Activated CD8-positive, alpha-beta memory T cell treated with anti-CD3 and anti-CD28 coated beads for 36 hours (primary cell): ENCODE data around the gene MAFG. TPM values are rescaled to one million over a fixed set of nuclear protein-coding genes. Genes with fewer than 3 reads are reported as not detected.

Experiments used
- CTCF ChIA-PET: fragments of 350-600 bp; sonication (Branson Sonifier 250); formaldehyde crosslinking; loops from one replicate; lab custom pipeline; 2021; ENCODE audit warnings: antibody characterized with exemption; lab: Charles Lee
- POLR2A ChIA-PET: fragments of 350-600 bp; sonication (Branson Sonifier 250); formaldehyde crosslinking; loops from one replicate; lab custom pipeline; 2021; ENCODE audit warnings: antibody characterized with exemption; lab: Charles Lee
- total RNA-seq, 2 experiments: library from RNA; stranded (reverse); gene quantifications; one replicate each; pipeline ENCODE4 v1.2.3, GENCODE V29; 2021

The MAFG gene
- total RNA-seq: 10 to 100 TPM; 28.2 to 29.7 TPM

DNA sequence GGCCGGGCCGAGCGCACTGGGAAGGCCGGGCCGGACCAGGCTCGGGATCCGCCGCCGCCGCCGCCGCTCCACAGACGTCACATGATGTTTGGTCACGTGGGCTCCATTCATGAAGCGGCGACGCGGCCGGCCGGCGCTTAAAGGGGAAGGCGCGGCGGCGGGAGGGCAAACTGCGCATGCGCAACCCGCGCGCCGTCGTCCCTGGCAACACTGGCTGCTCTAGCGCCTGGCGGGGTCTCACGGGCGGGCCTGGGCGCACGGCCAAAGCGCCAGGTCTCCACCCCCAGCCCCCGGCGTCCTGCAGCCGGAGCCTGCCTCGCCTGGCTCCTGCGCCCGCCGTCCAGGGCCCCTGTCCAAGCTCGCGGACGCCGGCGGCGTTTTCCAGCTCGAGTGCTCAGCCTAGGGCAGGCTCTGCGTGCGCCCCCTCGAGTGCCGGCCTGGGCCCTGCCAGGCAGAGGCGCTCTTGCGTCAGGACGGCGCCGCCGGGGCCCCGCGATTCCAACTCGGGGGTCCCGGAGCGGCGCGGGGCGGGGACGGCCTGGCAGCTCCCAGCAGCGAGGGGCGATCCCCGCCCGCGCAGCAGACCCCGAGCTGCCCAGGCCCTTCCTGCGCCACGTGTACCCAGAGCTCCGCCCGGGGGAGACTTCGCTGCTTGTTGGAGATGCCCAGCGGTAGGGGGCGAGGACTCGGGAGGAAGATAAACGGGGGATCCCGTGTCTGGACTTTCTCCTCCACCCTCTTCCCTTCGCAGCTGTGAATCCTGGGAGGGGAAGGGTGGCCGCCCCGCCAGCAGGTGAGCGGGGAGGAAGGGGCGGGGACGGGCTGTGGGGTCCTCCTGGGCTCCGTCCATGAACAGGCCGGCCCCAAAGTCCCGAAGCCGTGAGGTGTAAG lies at the start of gene MAFG:
TSS of gene MAFG (minus strand) at position 83 of the 891 bp plus-strand sequence. CDS start 4,550 bp downstream, outside the sequence.
- CTCF ChIA-PET: interaction anchor here (0.6 to 2.2 kb wide), 7 partner anchors 10 to 474 kb away, joined by 3 to 9 read pairs (median 3); partner anchors contain the start of genes ALYREF, ANAPC11 and DCXR

DNA sequence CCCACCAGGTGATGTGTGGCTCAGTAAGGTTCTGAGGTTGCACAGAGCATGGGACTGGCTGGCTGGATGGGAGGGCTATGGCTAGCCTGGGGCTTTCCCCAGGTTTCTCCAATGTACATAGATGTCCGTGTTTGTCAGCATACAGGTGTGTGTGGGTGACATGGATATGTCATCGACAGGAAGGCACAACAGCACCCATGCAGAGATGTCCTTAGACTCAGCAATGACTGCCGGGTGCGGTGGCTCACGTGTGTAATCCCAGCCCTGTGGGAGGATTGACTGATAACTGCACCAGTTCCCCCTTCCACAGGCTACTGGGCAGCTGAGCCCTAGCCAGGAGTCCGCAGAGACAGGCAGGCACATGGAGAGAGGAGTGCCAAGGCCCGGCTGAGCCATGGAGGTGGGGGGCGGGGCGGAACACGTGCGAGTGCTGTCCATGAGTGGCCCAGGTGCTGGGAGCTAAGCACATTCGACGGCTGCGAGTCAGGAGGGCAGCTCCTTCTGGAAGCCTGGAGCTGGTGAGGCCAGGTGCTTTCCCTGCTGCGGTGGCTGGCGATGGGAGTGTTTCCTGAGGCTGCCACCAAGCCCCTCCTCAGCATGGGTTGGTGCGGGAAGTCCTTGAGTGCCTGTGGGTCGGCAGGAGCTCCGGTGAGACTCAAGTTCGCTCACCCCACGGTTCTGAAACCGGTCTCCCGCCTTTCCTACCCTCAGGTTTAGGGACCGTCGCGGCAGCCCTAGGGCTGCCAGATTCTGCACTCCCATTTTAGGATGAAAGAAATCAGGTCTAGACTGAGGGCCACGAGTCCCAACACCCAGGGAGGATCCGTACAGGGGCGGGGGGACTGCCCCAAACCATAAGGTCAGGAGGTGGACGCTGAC lies 49.0 kb upstream of the MAFG start:
- POLR2A ChIA-PET: interaction anchor here (0.9 to 1.8 kb wide), 4 partner anchors 9 to 54 kb away, joined by 3 to 11 read pairs (median 4); no protein-coding TSS in a partner anchor

More for the DNA sequence above, at the start of gene MAFG:
- POLR2A ChIA-PET: interaction anchor here (0.6 to 1.3 kb wide), 3 partner anchors 9 to 44 kb away, joined by 4 to 11 read pairs (median 5); partner anchors contain the start of gene PYCR1

DNA sequence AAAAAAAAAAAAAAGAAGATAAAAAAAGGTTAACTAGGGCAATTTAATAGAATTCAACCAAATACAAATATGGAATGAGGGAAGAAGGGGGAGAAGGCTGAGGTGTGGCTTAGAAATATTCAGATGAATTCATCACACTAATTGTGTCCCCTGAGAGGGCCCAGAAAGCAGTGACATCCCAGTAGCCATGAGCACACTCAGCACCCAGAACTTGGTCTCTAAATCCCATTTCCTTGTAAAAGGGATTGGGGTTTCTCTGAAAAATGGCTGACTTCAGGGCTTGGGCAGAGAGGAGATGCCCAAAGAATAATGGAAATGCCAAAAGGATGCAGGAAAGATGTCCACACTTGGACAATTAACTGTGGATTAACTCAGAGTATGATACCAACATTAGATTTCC lies 45.9 kb upstream of the MAFG start:
- POLR2A ChIA-PET: no interaction called here
- CTCF ChIA-PET: no interaction called here

More for the DNA sequence above, 49.0 kb upstream of the MAFG start:
- CTCF ChIA-PET: interaction anchor here (1.1 to 3.3 kb wide), 2 partner anchors 17 to 45 kb away, joined by 5 to 16 read pairs; partner anchors contain the start of gene NOTUM

DNA sequence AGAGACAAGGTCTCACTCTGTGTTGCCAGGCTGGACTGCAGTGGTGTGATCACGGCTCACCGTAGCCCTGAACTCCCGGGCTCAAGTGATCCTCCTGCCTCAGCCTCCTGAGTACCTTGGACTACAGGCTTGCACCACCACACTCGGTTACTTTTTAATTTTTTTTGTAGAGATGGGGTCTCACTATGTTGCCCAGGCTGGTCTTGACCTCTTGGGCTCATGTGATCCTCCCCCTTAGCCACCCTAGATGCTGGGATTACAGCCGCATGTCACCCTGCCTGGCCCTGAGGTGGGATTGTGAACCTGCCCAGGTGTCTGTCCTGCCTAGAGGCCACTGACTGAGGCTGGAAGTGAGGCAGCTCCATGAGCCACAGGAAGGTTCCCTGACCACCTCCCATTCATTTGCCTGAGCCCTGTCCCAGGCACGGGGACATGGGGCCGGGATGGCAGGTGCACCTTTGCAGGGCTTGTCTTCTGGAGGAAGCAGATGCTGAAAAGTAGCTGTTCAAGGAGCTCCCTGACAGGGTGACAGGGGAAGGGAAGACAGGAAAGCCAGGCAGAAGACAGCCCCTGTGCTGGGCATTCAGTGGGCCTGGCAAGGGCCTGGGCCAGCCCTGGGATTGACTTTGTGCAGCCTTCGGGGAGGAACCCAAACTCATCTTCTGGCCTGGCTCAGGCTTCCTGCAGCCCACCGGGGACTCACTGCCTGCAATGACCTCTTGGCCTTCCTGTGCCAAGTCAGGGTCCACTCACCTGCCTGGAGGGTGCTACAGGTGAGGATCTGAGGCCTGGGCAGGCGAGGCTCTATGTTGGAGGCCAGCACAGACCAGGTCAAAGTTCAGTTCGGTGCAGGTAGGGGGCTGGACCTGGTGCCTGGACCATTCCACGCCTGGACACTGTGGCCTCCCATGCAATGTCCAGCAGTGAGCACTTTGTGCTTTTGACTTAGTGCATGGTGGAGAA lies 41.6 kb upstream of the MAFG start:
- ChIA-PET CTCF (interaction anchor here (0.7 to 2.3 kb wide), 2 partner anchors 9 to 232 kb away, joined by 3 to 8 read pairs; partner anchors contain the start of gene NOTUM), POLR2A (interaction anchor here (0.7 kb wide), 1 partner anchor 130 kb away, joined by 5 read pairs; no protein-coding TSS in a partner anchor)

DNA sequence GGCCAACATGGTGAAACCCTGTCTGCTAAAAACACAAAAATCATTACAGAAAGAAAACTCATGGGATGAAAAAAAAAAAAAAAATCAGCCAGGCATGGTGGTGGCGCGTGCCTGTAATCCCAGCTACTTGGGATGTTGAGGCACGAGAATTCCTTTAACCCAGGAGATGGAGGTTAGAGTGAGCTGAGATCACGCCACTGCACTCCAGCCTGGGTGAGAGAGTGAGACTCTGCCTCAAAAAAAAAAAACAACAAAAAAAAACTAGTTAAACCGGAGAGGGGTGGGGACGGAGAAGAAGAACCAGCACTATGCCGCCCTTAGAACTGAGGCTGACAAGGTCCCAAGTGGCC lies 40.8 kb upstream of the MAFG start:
- CTCF ChIA-PET: interaction anchor here (0.6 to 2.3 kb wide), 4 partner anchors 8 to 318 kb away, joined by 3 to 8 read pairs (median 5); partner anchors contain the start of genes CENPX and NOTUM
- POLR2A ChIA-PET: interaction anchor here (0.7 to 1.5 kb wide), 3 partner anchors 8 to 131 kb away, joined by 3 to 11 read pairs (median 5); partner anchors contain the start of gene ASPSCR1

DNA sequence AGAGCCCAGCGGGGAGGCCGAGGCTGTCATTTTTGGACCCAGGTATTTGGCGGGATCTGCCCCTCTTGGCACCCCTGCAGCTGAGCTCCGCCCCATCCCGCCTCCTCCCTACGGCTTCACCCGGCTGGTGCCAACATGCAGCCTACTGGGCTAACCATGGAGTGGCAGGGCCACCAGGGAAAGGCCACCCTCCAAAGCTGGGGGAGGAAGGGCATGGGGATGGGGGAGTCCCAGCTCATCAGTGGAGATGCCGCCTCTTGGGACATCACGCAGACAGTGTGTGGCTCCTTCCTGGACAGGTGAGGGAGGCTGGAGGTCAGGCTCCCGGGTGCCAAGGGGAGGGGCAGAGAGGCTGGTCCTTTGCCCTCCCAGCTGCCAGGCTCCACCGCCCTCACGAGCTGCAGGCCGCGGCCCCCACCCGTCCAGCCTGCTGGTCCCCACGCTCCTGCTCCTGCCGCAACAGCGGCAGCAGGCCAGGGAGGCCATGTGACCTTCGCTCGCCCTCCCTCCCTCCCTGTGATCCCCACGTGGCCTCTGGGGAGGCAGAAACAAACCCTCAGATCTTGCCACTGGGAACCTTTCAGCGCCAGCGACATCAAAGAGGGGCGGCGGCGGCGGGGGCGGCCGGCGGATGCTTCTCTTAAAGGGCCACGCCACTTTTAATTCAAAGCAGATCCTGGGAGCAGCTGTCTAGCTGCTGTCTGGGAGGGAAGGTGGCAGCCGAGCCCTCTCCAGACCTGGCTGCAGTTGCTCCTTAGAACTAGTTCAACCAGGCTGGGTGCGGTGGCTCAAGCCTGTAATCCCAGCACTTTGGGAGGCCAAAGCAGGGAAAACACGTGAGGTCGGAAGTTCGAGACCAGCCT lies 40.2 kb upstream of the MAFG start:
- CTCF ChIA-PET: interaction anchor here (0.6 to 2.3 kb wide), 4 partner anchors 8 to 317 kb away, joined by 4 to 8 read pairs (median 7); partner anchors contain the start of genes CENPX and NOTUM
- POLR2A ChIA-PET: interaction anchor here (0.7 to 1.5 kb wide), 4 partner anchors 9 to 132 kb away, joined by 3 to 11 read pairs (median 4); partner anchors contain the start of genes ASPSCR1 and CENPX

DNA sequence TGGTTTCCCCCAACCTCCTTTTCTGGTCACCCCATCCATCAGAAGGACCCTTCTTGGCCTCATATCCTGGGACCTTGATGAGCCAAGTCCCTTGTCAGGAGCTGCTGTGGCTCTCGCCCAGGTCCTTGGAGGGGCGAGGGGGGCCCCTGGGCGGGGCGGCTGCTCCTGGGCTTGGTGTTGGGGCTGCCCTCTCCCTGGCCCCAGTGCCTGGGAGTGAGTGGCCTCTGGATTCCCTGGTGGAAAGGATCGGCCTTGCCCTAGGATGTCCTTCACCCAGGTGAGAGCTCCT lies 39.7 kb upstream of the MAFG start:
- ChIA-PET POLR2A (interaction anchor here (1.1 to 1.5 kb wide), 2 partner anchors 10 to 55 kb away, joined by 3 to 11 read pairs; partner anchors contain the start of genes ASPSCR1 and CENPX), CTCF (interaction anchor here (1.1 to 2.3 kb wide), 3 partner anchors 7 to 55 kb away, joined by 6 to 8 read pairs (median 8); partner anchors contain the start of genes CENPX and NOTUM)

DNA sequence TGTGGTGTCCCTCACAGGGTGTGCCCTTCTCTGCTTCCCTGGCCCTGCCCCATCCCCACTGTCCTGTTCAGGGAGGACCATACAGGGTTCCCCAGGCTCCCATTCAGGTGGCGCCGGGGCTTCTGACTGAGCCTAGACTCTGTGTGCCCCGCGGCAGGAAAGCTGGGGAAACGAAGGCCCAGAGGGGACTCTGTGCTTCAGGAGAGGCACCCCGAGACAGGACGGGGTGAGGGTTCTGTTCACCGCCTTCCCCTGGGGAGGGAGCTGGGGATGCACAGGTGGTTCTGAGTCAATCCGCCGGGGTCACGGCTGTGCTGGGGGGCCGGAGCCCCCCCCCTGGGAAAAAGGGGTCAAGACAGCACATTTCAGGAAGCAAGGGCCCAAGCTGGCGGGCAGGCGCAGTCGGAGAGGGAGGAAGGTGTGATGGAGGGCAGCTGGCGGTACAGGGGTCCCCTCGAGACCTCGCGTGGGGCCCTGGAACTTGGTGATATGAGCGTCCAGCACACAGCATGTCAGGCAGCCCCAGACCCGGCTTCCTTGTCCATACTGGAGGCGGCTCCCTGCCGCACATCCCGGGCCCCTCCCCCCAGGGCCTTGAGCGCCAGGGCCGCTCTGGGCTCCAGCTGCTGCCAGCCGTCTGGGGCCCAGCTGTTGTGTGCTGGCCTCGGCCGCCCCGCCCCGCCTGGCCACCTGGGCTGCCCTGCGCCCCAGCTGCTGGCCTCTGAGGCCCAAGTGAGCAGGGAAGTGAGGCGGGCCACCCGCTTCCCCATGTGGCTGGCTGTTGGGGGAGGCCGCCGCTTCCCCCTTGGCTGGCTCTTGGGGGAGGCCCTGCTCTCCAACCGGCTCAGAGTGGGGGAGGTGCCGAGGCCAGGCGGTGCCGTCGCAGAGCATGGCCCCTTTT lies 39.1 kb upstream of the MAFG start:
- ChIA-PET CTCF (interaction anchor here (1.0 to 2.3 kb wide), 3 partner anchors 7 to 55 kb away, joined by 3 to 8 read pairs (median 8); partner anchors contain the start of gene NOTUM), POLR2A (interaction anchor here (1.1 to 1.5 kb wide), 2 partner anchors 10 to 56 kb away, joined by 3 to 11 read pairs; partner anchors contain the start of genes ASPSCR1 and CENPX)

DNA sequence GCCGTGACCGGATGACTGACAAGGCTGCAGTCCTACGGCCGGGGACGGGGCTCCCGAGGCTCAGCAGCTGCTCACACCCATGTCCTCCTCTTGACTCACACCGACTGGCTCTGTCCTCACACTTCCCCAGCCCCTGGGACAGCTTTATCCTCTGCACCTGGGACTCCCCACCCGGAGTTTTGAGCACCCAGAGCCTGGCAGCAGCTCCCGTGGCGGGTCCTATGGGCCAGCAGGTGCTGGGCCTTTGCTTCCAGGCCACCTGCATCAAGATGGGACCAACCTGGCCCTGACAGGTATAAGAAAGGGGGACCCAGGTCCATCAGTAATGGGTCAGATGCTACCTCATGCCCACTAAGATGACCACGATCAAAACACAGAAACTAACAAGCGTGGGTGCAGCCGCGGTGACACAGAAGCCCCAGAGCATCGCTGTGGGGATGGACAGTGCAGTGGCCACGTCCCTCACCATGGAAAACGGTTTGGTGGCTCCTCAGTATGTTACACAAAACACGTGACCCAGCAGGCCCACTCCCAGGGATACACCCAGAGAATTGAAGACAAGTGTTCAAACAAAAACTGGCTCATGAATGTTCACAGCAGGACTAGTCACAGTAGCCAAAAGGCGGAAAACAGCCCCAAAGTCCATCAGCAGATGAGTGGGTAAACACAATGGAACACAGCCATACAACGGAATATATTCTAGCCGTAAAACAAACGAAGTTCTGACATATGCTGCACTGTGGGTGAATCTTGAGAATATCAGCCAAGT lies 36.7 kb upstream of the MAFG start:
- CTCF ChIA-PET: interaction anchor here (0.7 kb wide), 1 partner anchor 74 kb away, joined by 5 read pairs; the partner anchor contains the start of gene DCXR

DNA sequence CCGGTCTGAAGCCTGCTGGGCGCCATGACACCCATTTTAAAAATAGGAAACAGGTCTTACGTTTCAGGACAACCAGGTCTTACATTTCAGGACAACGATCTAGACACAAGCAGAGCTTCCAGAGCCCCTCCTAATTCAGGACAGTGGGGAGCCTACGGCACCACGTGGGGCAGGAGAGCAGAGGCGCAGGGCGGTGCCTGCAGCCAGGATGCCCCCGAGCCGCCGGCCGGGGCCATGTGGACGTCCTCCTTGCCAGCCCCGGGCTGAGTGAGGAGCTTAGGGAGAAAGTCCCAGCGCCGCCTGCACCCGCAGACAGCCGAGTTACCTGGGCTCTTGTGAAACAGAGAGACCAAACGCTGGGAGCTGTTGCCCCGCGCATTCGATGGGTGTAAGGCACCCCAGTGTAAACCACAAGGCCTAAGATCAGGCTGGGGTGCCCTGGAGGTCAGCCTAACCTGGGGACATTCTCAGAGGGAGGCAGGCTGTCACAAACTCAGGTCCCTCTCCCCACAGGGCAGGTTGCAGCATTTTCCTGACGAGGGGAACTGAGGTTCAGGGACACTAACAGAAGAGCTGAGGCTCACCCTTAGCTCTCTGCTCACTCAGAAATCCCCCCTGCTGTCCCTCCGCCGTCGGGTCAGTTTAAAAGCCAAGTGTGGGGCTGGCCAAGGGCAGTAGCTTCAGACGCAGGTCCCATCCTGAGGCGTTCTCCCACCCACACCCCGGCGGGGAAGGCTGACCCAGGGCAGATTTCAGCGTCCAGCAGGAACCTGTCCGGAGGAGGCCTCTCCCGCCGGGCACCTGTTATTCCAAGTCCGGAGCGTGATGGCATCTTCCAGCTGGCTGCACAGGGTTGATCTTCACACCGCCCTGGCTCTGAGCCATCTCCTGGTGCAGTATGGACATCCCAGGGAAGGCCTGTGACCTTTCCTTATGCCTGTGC lies 35.2 kb upstream of the MAFG start:
- POLR2A ChIA-PET: no interaction called here
- CTCF ChIA-PET: interaction anchor here (1.2 to 1.7 kb wide), 2 partner anchors 58 to 68 kb away, joined by 5 to 11 read pairs; no protein-coding TSS in a partner anchor

More for the DNA sequence above, 36.7 kb upstream of the MAFG start:
- POLR2A ChIA-PET: no interaction called here

DNA sequence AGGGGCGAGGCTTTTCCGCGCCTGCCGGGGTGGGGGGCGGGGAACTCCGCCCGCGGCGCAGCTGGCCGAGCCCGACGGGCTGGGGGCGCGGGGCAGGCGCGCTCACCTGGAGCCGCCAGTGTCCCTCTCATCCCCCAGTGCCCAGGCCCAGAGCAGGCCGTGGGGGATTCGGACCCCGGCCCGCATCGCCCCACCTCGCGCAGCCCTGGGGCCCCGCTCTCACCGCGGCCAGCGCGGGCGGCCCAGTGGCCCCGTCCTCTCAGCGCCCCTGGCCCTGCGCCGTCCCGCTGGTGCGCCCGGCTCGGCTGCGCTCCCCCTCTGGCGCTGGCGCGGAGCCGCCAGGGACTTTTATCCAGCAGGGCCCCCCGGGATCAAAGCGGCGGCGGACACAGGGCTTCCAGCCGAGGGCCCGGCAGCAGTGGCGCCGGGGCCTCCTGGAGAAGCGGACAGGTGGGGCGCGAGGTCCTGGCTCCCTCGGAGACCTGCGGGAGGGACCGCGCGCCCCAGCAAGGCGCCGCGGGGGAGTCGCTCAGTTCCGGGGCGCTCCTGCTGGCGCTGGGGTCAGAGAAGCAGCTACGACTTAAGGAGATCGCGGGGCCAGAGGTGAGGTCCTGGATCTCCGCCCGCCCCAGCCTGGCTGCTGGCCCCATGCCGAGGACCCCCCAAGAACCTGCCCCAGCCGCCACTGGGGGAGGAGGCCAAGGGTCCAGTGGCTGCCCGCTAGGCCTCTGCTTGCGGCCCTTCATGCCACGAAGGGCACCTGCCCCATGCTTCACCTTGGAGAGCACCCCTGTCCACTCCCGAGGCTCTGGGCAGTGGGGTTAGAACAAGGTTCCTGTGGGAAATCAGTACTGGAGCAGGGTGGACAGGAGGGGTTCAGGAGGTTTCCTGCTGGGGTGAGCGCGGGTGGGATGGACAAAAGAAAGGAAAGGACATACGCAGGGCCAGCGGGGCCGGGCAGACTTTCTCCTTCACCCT lies 34.3 kb upstream of the MAFG start:
- POLR2A ChIA-PET: no interaction called here
- CTCF ChIA-PET: interaction anchor here (1.7 to 2.3 kb wide), 2 partner anchors 18 to 59 kb away, joined by 9 to 11 read pairs; no protein-coding TSS in a partner anchor

DNA sequence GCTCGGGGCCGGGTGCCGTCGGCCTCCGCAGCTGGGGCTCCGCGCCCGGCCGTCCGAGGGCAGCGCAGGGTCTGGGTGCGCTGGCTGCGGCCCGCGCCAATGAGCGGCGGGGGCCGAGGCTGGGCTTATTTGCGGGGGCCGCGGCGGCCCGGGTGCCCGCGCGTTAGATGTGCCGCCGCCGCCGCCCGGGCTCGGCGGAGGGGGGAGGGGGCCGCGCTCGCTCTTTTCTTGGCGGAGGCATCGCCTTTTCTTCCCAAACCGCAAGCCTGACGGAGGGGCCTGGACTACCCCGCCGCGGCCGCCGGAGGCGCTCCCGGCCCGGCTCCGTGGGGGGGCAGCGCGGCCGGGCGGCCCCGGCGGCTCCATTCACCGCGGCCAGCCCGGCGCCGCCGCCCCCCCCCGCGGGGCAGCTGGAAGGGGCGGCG lies 33.6 kb upstream of the MAFG start, which contains the start of gene NOTUM:
TSS of gene NOTUM (minus strand) at position 101 of the 425 bp plus-strand sequence. CDS start 278 bp downstream, outside the sequence.
- ChIA-PET CTCF (interaction anchor here (0.9 to 2.3 kb wide), 8 partner anchors 7 to 372 kb away, joined by 3 to 66 read pairs (median 6); partner anchors contain the start of genes ASPSCR1, CENPX, LRRC45 and SECTM1), POLR2A (no interaction called here)
